IPS-20b (cell line): ENCODE measurements around the gene MED7.
A peak's percentile ranks its signal among the peaks of the same experiment; 100 is the strongest.

Experiments
- H3K27ac ChIP-seq: one replicate; pipeline ENCODE4 v1.5.1; 2013; ENCODE audit warnings: low read length
- H3K27me3 ChIP-seq: 2 replicates; pipeline ENCODE4 v1.6.1; 2013; ENCODE audit warnings: mild to moderate bottlenecking, low read length, inconsistent platforms; ENCODE audit not compliant: insufficient read depth
- H3K36me3 ChIP-seq: 2 replicates; pipeline ENCODE4 v1.6.1; 2013; ENCODE audit warnings: low read depth, mild to moderate bottlenecking, inconsistent platforms, low read length, moderate library complexity; ENCODE audit not compliant: insufficient read depth
- H3K4me1 ChIP-seq: 2 replicates; pipeline ENCODE4 v1.6.1; 2013; ENCODE audit warnings: mild to moderate bottlenecking, control low read depth, inconsistent platforms, low read length, moderate library complexity; ENCODE audit not compliant: insufficient read depth
- H3K4me3 ChIP-seq: 2 replicates; pipeline ENCODE4 v1.5.1; 2013; ENCODE audit warnings: mild to moderate bottlenecking, low read length, inconsistent platforms
- H3K9ac ChIP-seq: 2 replicates; pipeline ENCODE4 v1.6.1; 2013; ENCODE audit warnings: low read depth, mild to moderate bottlenecking, inconsistent platforms, low read length, moderate library complexity
- H3K9me3 ChIP-seq: 2 replicates; pipeline ENCODE4 v1.6.1; 2013; ENCODE audit warnings: mild to moderate bottlenecking, low read depth, low read length, inconsistent platforms; ENCODE audit not compliant: insufficient read depth

MED7 gene

DNA sequence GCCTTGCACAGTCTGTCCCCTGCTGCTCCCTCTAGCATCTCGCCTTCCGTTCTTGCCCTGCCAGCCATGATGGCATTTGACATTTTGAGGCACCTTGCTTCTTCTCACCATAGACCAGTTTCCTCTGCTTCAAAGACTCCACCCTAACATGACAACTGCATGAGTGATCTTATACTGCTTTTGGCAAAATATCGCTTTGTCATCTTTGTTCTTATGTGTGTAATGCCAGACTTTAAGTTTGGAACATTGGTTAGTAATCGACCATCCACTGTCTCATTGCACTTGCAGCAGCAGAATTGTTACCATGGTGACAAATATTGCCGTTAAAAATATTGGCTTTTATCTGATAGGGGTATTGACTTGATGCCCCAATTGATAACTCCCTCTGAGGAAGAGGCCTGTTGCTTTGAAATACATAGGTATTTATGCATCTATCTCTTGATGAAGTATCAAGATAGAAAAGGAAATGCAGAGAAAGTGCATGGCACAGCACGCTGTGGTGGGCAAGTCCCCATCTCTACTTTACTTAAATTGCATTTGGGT lies 16.6 kb upstream of the MED7 start:
- Histone ChIP-seq H3K9me3 (no peaks in the 10 kb centered on the region), H3K27ac (no peak overlapping the region), H3K4me3 (no peak overlapping the region), H3K9ac (no peak overlapping the region), H3K36me3 (no peaks in the 10 kb centered on the region), H3K4me1 (no peaks in the 10 kb centered on the region), H3K27me3 (no peaks in the 10 kb centered on the region)

DNA sequence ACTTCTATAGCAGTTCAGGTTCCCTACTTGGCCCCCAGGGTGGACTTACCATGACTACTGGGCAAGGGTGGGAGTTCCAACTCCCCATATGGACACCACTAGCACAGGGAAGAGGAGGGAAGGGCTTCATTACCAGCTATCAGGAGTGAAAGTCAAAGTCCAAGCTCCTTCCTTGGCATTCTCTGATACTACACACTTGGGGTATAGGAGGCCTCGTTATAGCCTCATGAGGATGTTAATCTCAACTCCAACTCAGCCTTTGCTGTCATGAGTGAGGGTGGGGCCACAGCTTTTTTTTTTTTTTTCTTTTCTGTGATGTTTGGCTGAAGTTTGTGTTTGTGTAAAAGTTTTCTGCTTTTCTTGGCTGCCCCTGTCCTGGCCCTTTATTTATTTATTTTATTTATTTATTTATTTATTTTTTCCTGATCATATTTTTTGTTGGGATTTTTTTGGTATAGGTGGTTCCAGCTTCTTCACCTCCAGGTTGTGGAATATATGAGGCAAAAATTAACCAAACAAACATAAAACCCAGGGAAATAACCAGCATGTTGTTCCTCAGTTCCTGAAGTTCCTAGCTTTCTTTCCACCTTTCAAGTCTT lies 14.7 kb upstream of the MED7 start:
- Histone ChIP-seq H3K9ac (no peak overlapping the region), H3K27ac (no peak overlapping the region), H3K27me3 (no peaks in the 10 kb centered on the region), H3K4me3 (no peak overlapping the region), H3K36me3 (no peaks in the 10 kb centered on the region), H3K4me1 (no peaks in the 10 kb centered on the region), H3K9me3 (no peaks in the 10 kb centered on the region)

GRCh38 chr5:157155297-157155696 lies 12.6 kb upstream of the MED7 start:
- Histone ChIP-seq H3K4me3 (no peak overlapping the region), H3K9me3 (no peaks in the 10 kb centered on the region), H3K36me3 (no peaks in the 10 kb centered on the region), H3K27me3 (no peaks in the 10 kb centered on the region), H3K9ac (no peak overlapping the region), H3K4me1 (no peaks in the 10 kb centered on the region), H3K27ac (no peak overlapping the region)

DNA sequence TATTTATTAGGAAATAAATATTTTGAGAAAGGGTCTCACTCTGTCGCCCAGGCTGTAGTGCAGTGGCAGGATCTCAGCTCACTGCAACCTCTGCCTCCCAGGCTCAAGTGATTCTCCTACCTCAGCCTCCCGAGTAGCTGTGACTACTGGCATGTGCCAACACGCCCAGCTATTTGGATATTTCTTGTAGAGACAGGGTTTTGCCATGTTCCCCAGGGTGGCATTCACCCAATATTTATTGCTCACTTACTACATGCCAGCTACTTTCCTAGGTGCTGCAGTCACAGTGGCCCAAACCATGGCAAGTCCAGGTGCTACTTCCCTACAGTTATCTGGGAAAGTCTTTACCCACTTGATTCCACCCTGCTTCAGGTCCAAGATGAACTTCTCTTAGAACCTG lies 8.3 kb upstream of the MED7 start:
- H3K4me3 ChIP-seq, result no peak overlapping the region
- no peak overlapping the region for H3K27ac ChIP-seq
- H3K9me3 ChIP-seq, result no peaks in the 10 kb centered on the region

DNA sequence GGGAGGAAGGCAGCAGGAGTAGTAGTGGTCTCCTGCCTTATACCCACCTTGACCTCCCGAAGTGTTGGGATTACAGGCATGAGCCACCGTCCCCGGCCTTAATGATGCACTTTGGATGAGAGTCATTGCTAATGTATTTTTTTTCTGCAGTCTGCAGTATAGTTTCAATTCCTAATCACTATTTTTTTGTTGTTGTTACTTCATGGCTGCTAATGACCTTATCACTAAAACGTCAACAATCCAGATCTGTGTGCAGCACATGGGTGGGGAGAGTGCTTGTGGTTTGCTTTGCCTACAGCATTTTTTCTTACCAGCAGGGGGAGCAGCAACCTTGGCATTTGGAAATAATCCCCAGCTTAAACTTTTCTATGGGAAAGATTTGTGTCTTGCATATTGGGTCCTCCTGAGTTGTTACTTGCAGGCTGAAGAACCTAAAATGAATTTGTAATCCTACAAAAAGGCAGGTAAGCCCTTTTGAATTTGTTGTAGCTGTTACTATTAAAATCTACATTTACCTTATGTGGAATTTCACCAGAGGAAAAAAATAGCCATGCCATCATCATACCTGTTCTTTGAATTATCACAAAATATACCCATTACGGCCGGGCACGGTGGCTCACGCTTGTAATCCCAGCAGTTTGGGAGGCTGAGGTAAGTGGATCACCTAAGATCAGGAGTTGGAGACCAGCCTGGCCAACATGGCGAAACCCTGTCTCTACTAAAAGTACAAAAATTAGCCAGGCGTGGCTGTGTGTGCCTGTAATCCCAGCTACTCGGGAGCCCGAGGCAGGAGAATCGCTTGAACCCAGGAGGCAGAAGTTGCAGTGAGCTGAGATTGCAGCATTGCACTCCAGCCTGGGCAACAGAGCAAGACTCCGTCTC lies 6.3 kb upstream of the MED7 start:
- Histone ChIP-seq H3K27ac (no peak overlapping the region), H3K36me3 (no peaks in the 10 kb centered on the region), H3K4me3 (no peak overlapping the region), H3K9me3 (no peaks in the 10 kb centered on the region), H3K9ac (no peak overlapping the region), H3K27me3 (no peaks in the 10 kb centered on the region), H3K4me1 (no peaks in the 10 kb centered on the region)

More for the DNA sequence above, 8.3 kb upstream of the MED7 start:
- Histone ChIP-seq H3K9ac (no peak overlapping the region), H3K36me3 (no peaks in the 10 kb centered on the region), H3K27me3 (no peaks in the 10 kb centered on the region), H3K4me1 (no peaks in the 10 kb centered on the region)

DNA sequence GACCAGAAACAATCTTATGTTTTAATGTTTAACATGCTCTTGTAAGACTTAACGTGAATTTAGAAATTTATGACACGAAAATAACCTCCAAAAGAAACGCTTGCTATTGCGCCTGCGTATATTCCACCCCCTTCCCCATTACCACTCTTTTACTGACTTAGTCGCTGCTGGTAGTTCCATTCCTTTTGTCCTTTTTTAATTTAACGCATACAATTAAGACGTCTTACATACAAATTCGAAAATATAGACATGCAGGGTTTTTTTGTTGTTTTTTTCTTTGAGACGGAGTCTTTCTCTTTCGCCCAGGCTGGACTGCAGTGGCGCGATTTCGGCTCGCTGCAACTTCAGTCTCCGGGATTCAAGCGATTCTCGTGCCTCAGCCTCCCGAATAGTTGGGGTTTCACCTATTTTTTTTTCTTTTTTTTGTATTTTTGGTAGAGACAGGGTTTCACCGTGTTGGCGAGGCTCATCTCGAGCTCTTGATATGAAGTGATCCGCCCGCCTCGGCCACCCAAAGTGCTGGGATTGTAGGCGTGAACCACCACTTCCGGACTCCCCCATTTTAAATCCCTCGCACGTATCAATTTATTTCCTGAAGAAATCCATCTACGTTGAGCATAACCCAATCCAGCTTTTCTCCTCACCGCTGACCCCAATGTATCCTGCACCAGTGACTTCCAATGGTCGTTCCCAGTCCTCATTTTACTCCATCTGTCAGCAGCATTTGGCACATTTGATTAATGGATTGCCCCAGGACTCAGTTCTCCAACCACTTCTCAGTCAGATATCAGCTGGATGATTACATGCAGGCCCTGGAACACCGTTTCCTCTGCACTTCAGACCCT lies 684 bp upstream of the MED7 start:
- Histone ChIP-seq H3K4me3 (peak overlapping the region; percentile 92), H3K27me3 (no peaks in the 10 kb centered on the region), H3K9me3 (no peaks in the 10 kb centered on the region), H3K9ac (peak overlapping the region; percentile 97; the same call in 1 of the 2 replicates), H3K36me3 (peaks cover 11% of the 10 kb centered on the region), H3K27ac (no peak overlapping the region), H3K4me1 (no peaks in the 10 kb centered on the region; the same call in 1 of the 2 replicates)

- Histone ChIP-seq H3K4me3 (no peak overlapping the region), H3K27me3 (no peaks in the 10 kb centered on the region), H3K36me3 (peaks cover 24% of the 10 kb centered on the region), H3K4me1 (no peaks in the 10 kb centered on the region; the same call in 1 of the 2 replicates), H3K9me3 (no peaks in the 10 kb centered on the region), H3K9ac (no peak overlapping the region), H3K27ac (no peak overlapping the region)
These were observed 5.0 kb downstream of the MED7 start for GRCh38 chr5:157137691-157138090.

DNA sequence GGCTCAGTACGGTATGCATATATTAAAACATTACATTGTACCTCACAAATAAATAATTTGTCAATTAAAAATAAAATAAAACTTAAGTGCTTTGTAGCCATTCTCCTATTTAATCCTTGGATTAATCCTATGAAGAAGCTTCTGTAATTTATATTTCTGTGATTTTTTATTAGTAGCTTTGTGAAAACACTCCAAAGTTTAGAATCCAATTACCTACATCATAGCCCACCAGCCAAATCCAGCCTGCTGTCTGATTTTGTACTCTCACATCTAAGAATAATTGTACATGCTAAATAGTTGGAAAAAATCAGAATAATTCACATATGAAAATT lies 10.4 kb downstream of the MED7 start:
- H3K27ac ChIP-seq, result no peak overlapping the region
- no peak overlapping the region for H3K4me3 ChIP-seq
- peaks cover 2% of the 10 kb centered on the region; the same call in 1 of the 2 replicates for H3K36me3 ChIP-seq
- no peaks in the 10 kb centered on the region for H3K4me1 ChIP-seq
- no peaks in the 10 kb centered on the region for H3K9me3 ChIP-seq
- no peak overlapping the region for H3K9ac ChIP-seq
- H3K27me3 ChIP-seq, result no peaks in the 10 kb centered on the region

GRCh38 chr5:157130925-157131324 lies 11.7 kb downstream of the MED7 start:
- no peaks in the 10 kb centered on the region for H3K9me3 ChIP-seq
- no peak overlapping the region for H3K27ac ChIP-seq
- H3K4me3 ChIP-seq, result no peak overlapping the region
- no peaks in the 10 kb centered on the region for H3K4me1 ChIP-seq
- no peaks in the 10 kb centered on the region for H3K27me3 ChIP-seq
- no peaks in the 10 kb centered on the region for H3K36me3 ChIP-seq
- no peak overlapping the region for H3K9ac ChIP-seq

DNA sequence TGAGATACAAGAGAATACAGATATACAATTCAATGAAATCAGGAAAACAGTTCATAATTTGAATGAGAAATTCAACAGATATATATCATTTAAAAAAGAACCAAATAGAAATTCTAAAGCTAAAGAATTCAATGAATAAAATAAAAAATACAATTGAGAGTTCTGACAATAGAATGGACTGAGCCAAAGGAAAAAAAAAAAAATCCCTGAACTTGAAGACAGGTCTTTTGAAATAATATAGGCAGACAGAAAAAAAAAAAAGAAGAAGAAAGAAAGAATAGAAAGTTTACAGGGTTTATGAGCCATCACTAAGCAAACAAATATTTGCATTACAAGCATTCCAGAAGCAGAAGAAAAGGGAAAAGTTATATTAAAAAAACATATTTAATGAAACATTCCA lies 21.0 kb downstream of the MED7 start:
- Histone ChIP-seq H3K27ac (no peak overlapping the region), H3K36me3 (no peaks in the 10 kb centered on the region), H3K9ac (no peak overlapping the region), H3K4me3 (no peak overlapping the region), H3K4me1 (no peaks in the 10 kb centered on the region), H3K9me3 (no peaks in the 10 kb centered on the region), H3K27me3 (no peaks in the 10 kb centered on the region)

GRCh38 chr5:157120102-157120501 lies 22.6 kb downstream of the MED7 start:
- Histone ChIP-seq H3K9me3 (no peaks in the 10 kb centered on the region), H3K4me3 (no peak overlapping the region)

More at GRCh38 chr5:157120102-157120501, 22.6 kb downstream of the MED7 start:
- no peaks in the 10 kb centered on the region for H3K27me3 ChIP-seq
- H3K4me1 ChIP-seq, result no peaks in the 10 kb centered on the region
- no peak overlapping the region for H3K27ac ChIP-seq
- H3K36me3 ChIP-seq, result no peaks in the 10 kb centered on the region
- no peak overlapping the region for H3K9ac ChIP-seq
